PFSK-1 (cell line): Measurements from ENCODE around the gene DLX4.

ENCODE experiments used
- FOXP2 ChIP-seq: optimal IDR thresholded peaks from 2 replicates; pipeline ENCODE3; 2011; ENCODE audit warnings: borderline replicate concordance, control low read depth, inconsistent platforms; ENCODE audit not compliant: insufficient read depth; ENCODE audit errors: extremely low read length, extremely low read depth
- POLR2AphosphoS5 ChIP-seq: IDR thresholded peaks from 2 replicates; pipeline ENCODE4 v1.6.1; 2012; ENCODE audit warnings: low read depth, mild to moderate bottlenecking, control low read depth, low read length, moderate library complexity
- REST ChIP-seq, 2 experiments: IDR thresholded peaks; 2 replicates each; pipeline versions ENCODE4 v1.6.1 to v1.8.0; 2011 to 2012; ENCODE audit warnings: low read depth in 2 of 2, low read length in 2 of 2, control low read depth in 1 of 2, inconsistent platforms in 1 of 2, mild to moderate bottlenecking in 1 of 2, moderate library complexity in 1 of 2; ENCODE audit not compliant: insufficient read depth in 1 of 2
- SIN3A ChIP-seq: IDR thresholded peaks from 2 replicates; pipeline ENCODE4 v1.6.1; 2012; ENCODE audit warnings: mild to moderate bottlenecking, low read length, moderate library complexity, borderline replicate concordance; ENCODE audit not compliant: insufficient read depth
- TAF1 ChIP-seq: IDR thresholded peaks from 2 replicates; pipeline ENCODE4 v1.6.1; 2012; ENCODE audit warnings: low read length, control low read depth, borderline replicate concordance; ENCODE audit not compliant: insufficient read depth

The DLX4 gene

GRCh38 chr17:49991409-49991808, 22.4 kb downstream of the DLX4 start:
- TF ChIP-seq TAF1 (no peak), POLR2AphosphoS5 (no peak), FOXP2 (no peak), REST (IDR thresholded peaks at IDR 0.05; ENCODE audit: insufficient read depth in 1 of 2, low read depth in 2 of 2, low read length in 2 of 2) (no peak), SIN3A (no peak)

- TF ChIP-seq FOXP2 (no peak), TAF1 (no peak), SIN3A (no peak), POLR2AphosphoS5 (no peak), REST (IDR thresholded peaks at IDR 0.05; ENCODE audit: insufficient read depth in 1 of 2, low read depth in 2 of 2, low read length in 2 of 2) (no peak)
Measured at GRCh38 chr17:49992191-49992932, 23.4 kb downstream of the DLX4 start.

GRCh38 chr17:49992933-49993422, 24.0 kb downstream of the DLX4 start:
- TF ChIP-seq POLR2AphosphoS5: no peak
- TF ChIP-seq TAF1: no peak
- TF ChIP-seq FOXP2: no peak
- TF ChIP-seq REST (IDR thresholded peaks at IDR 0.05; ENCODE audit: insufficient read depth in 1 of 2, low read depth in 2 of 2, low read length in 2 of 2): no peak
- no peak for TF ChIP-seq SIN3A

GRCh38 chr17:49993423-49994060, 24.6 kb downstream of the DLX4 start:
- TF ChIP-seq POLR2AphosphoS5: no peak
- no peak for TF ChIP-seq FOXP2
- no peak for TF ChIP-seq REST (IDR thresholded peaks at IDR 0.05; ENCODE audit: insufficient read depth in 1 of 2, low read depth in 2 of 2, low read length in 2 of 2)
- no peak for TF ChIP-seq TAF1
- TF ChIP-seq SIN3A: no peak
